ENCODE results near the gene BCL11A.

DNA sequence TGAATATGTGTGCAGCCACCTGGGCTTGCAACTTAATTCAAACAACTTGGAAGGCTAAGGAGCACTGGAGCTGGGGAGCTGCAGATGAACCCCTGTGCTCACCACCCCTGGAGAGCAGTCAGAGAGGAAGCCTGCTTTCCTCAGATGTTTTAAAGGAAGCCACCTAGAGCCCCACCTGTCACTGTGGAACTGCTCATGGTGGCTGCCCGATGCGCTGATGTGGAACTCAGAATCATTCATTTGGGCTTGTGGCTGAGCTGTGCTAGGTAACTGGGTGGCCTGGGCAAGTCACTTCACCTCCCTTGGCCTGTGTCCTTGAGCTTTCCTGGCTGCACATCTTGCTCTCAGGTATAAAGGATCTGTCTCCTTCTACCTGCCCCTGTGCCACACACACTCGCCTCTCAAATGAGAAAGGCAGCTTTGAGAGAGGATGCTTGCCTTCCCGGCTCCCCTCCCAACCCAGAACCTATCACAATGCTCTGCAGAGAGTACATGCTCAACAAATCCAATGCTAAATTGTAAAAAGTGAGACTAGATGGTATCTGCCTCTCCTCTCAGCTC, 41.3 kb downstream of the BCL11A start:
- TF ChIP-seq, protein P1, sequence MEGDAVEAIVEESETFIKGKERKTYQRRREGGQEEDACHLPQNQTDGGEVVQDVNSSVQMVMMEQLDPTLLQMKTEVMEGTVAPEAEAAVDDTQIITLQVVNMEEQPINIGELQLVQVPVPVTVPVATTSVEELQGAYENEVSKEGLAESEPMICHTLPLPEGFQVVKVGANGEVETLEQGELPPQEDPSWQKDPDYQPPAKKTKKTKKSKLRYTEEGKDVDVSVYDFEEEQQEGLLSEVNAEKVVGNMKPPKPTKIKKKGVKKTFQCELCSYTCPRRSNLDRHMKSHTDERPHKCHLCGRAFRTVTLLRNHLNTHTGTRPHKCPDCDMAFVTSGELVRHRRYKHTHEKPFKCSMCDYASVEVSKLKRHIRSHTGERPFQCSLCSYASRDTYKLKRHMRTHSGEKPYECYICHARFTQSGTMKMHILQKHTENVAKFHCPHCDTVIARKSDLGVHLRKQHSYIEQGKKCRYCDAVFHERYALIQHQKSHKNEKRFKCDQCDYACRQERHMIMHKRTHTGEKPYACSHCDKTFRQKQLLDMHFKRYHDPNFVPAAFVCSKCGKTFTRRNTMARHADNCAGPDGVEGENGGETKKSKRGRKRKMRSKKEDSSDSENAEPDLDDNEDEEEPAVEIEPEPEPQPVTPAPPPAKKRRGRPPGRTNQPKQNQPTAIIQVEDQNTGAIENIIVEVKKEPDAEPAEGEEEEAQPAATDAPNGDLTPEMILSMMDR (IDR thresholded peaks at IDR 0.05) = no peak
- no peak for TF ChIP-seq EZH2 (IDR thresholded peaks at IDR 0.05)

Data from neural progenitor cell (in vitro differentiated cells).